ENCODE results near the gene NFYC. TPM values are rescaled to one million over a fixed set of nuclear protein-coding genes. Genes with fewer than 3 reads are reported as not detected.

The NFYC gene
- total RNA-seq, 4 donors from 2014 or later = 45.3 to 58.6 (median 57.4) TPM

- in situ Hi-C loops (cut with MboI; ENCODE audit: low sequenced_read_pairs in 4 of 4) (no loop called here), intact Hi-C loops (cut with DNase I; ENCODE audit: low total_unique reads) (no loop called here)
- H3K27me3 ChIP-seq = no peaks in the 10 kb centered on the region
- peaks cover 40 to 44% of the 10 kb centered on the region in 2 donors for H3K4me1 ChIP-seq
- peaks cover 0 to 56% of the 10 kb centered on the region in 2 donors for H3K36me3 ChIP-seq
- DNase-seq (no peak), ATAC-seq (no peak)
- TF ChIP-seq, protein P1, sequence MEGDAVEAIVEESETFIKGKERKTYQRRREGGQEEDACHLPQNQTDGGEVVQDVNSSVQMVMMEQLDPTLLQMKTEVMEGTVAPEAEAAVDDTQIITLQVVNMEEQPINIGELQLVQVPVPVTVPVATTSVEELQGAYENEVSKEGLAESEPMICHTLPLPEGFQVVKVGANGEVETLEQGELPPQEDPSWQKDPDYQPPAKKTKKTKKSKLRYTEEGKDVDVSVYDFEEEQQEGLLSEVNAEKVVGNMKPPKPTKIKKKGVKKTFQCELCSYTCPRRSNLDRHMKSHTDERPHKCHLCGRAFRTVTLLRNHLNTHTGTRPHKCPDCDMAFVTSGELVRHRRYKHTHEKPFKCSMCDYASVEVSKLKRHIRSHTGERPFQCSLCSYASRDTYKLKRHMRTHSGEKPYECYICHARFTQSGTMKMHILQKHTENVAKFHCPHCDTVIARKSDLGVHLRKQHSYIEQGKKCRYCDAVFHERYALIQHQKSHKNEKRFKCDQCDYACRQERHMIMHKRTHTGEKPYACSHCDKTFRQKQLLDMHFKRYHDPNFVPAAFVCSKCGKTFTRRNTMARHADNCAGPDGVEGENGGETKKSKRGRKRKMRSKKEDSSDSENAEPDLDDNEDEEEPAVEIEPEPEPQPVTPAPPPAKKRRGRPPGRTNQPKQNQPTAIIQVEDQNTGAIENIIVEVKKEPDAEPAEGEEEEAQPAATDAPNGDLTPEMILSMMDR (IDR thresholded peaks at IDR 0.05 in 4 of 5, conservative IDR thresholded peaks at IDR 0.05 in 1 of 5) = no peak
- no peak for TF ChIP-seq POLR2A (IDR thresholded peaks at IDR 0.05)
- H3K4me3 ChIP-seq = no peak overlapping the region
- peak overlapping the region in 3 of 4 donors; percentile 12 to 56 (median 55) for H3K27ac ChIP-seq
- no peaks in the 10 kb centered on the region for H3K9me3 ChIP-seq
Observed at GRCh38 chr1:40760984-40761383, 69.5 kb downstream of the NFYC start.

- H3K4me1 ChIP-seq = peaks cover 28 to 49% of the 10 kb centered on the region in 2 donors
Observed at GRCh38 chr1:40762144-40762923, 70.8 kb downstream of the NFYC start.

GRCh38 chr1:40763742-40764532, 72.4 kb downstream of the NFYC start:
- H3K27ac ChIP-seq = peak overlapping the region; percentile 12 to 71 (median 43)
- H3K9me3 ChIP-seq = no peaks in the 10 kb centered on the region
- H3K27me3 ChIP-seq = no peaks in the 10 kb centered on the region
- no peak for ATAC-seq
- no peak overlapping the region for H3K4me3 ChIP-seq
- H3K4me1 ChIP-seq = peaks cover 27 to 60% of the 10 kb centered on the region in 2 donors
- TF ChIP-seq, protein P1 (IDR thresholded peaks at IDR 0.05 in 4 of 5, conservative IDR thresholded peaks at IDR 0.05 in 1 of 5) = no peak
- no peak for TF ChIP-seq POLR2A (IDR thresholded peaks at IDR 0.05)
- in situ Hi-C loops (cut with MboI; ENCODE audit: low sequenced_read_pairs in 4 of 4) = no loop called here
- peaks cover 3 to 61% of the 10 kb centered on the region in 2 donors for H3K36me3 ChIP-seq
- DNase-seq = no peak
- intact Hi-C loops (cut with DNase I; ENCODE audit: low total_unique reads) = no loop called here

More at GRCh38 chr1:40762144-40762923, 70.8 kb downstream of the NFYC start:
- no peaks in the 10 kb centered on the region for H3K9me3 ChIP-seq
- no peak for TF ChIP-seq POLR2A (IDR thresholded peaks at IDR 0.05)
- TF ChIP-seq, protein P1 (IDR thresholded peaks at IDR 0.05 in 4 of 5, conservative IDR thresholded peaks at IDR 0.05 in 1 of 5) = no peak
- intact Hi-C loops (cut with DNase I; ENCODE audit: low total_unique reads) = no loop called here
- DNase-seq (no peak), ATAC-seq (no peak)
- H3K27me3 ChIP-seq = no peaks in the 10 kb centered on the region
- in situ Hi-C loops (cut with MboI; ENCODE audit: low sequenced_read_pairs in 4 of 4) = no loop called here
- peaks cover 3 to 65% of the 10 kb centered on the region in 2 donors for H3K36me3 ChIP-seq
- H3K4me3 ChIP-seq = no peak overlapping the region
- peak overlapping the region in 3 of 4 donors; percentile 33 to 56 (median 55) for H3K27ac ChIP-seq

DNA sequence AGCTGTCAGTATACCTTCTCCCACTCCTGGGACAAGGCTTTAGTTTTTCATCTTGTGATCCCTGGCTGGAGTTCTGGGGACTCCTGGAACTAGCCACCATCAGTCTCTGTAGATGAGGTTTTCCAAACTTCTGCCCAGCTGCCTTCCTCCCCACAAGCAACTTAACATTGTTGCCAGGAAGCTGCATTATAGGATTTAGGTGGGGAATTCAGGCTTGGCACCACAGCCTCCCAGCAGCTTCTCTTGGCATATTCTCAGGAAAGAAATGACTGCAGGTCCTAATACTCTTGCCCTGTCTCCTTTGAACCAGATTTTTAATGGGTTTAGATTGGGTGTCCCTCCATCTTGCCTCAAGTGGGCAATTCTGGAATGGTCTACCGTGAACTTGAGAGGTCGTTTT, 73.5 kb downstream of the NFYC start:
- in situ Hi-C loops (cut with MboI; ENCODE audit: low sequenced_read_pairs in 4 of 4) = no loop called here
- H3K27ac ChIP-seq = peak overlapping the region in 2 of 4 donors; percentile 55 to 71

More for the DNA sequence above, 73.5 kb downstream of the NFYC start:
- intact Hi-C loops (cut with DNase I; ENCODE audit: low total_unique reads) = no loop called here
- DNase-seq (no peak), ATAC-seq (no peak)
- no peak overlapping the region for H3K4me3 ChIP-seq
- peaks cover 3 to 50% of the 10 kb centered on the region in 2 donors for H3K36me3 ChIP-seq
- H3K27me3 ChIP-seq = no peaks in the 10 kb centered on the region
- H3K9me3 ChIP-seq = no peaks in the 10 kb centered on the region
- H3K4me1 ChIP-seq = peaks cover 37 to 70% of the 10 kb centered on the region in 2 donors
- TF ChIP-seq, protein P1 (IDR thresholded peaks at IDR 0.05 in 4 of 5, conservative IDR thresholded peaks at IDR 0.05 in 1 of 5) = no peak
- no peak for TF ChIP-seq POLR2A (IDR thresholded peaks at IDR 0.05)
